Stimulated activated CD4-positive, alpha-beta T cell treated with anti-CD3 and anti-CD28 coated beads, Interleukin-4, amount 100 ng/mL, for 4 hours (primary cell): ENCODE data around the gene BAIAP2.
A peak's percentile ranks its signal among the peaks of the same experiment; 100 is the strongest.

Experiments
- DNase-seq, 2 experiments: peaks; one replicate each; pipeline ENCODE4 v3.0.0-alpha.2; 2020

Gene BAIAP2, protein sequence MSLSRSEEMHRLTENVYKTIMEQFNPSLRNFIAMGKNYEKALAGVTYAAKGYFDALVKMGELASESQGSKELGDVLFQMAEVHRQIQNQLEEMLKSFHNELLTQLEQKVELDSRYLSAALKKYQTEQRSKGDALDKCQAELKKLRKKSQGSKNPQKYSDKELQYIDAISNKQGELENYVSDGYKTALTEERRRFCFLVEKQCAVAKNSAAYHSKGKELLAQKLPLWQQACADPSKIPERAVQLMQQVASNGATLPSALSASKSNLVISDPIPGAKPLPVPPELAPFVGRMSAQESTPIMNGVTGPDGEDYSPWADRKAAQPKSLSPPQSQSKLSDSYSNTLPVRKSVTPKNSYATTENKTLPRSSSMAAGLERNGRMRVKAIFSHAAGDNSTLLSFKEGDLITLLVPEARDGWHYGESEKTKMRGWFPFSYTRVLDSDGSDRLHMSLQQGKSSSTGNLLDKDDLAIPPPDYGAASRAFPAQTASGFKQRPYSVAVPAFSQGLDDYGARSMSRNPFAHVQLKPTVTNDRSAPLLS

GRCh38 chr17:81034779-81035520, at the start of gene BAIAP2:
Gene BAIAP2 (plus strand): TSS chr17:81035151. CDS start chr17:81035255, 104 bp downstream.
- DNase-seq = peak; percentile 96 to 100

DNA sequence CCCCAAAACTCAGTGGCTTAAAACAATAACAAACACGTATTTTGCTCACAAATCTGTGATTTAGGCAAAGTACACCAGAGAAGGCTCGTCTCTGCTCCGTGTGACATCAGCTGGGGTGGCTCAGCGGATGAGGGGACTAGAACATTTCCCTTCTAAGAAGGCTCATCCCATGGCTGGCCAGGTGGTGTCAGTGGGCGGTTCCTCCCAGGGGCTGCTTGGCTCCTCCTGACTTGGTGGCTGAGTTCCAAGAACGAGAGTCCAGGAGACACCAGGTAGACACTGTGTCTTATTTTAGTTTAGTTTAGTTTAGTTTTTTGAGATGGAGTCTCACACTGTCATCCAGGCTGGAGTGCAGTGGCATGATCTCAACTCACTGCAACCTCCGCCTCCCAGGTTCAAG, 48.9 kb upstream of the BAIAP2 start:
- DNase-seq = no peak

DNA sequence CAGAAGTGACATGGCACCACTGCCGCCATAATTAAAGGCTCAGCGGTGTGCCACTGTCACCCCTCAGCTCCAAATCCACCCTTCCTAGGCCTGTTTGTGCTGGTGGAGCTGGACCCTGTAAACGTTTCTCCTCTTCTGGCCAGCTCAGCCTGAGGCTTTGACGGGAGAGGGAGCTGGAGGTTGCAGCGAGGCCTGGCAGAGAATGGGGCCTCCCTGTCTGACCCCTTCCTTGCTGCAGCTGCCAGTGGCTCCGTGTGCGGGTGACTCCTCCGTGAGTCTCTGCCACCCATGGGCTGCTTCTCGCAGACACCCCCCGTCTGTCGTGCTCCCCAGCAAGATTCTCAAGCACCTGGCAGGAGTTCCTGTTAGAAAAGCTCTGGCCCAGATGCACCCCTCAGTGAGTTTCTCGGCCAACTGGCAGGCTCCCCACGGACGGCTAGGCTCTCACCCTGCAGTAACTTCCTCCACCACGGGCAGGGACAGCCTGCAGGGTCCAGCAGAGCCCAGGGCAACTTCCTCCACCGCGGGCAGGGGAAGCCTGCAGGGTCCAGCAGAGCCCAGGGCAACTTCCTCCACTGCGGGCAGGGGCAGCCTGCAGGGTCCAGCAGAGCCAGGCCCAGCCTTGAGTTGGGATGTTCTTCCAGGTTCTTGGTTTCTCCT, 48.0 kb upstream of the BAIAP2 start:
- DNase-seq = no peak

DNA sequence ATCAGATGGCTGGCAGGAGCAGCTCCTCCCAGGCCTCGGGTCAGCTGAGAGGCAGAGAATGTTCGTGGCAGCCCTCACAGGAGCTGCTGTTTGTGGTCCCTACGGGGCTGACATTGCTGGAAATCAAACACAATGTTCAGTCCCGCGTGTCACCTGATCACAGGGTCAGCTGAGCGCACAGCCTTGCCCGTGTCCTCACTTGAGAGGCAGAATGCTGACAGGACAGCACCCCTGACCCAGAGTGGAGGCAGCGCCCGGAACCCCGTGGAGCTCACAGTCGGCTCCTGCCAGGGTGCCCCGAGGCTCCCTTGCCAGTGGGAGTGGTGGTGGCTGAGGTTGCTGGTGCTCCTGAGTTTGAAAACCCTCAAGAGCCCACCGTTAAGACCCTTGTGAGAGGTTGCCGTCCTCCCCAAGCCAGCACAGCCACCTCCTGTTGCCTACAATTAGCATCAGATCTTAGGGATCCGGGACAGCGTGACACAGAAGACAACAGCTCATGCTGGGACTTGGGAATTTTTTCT, 47.0 kb upstream of the BAIAP2 start:
- DNase-seq = no peak

GRCh38 chr17:80989586-80989913, 45.4 kb upstream of the BAIAP2 start:
- DNase-seq = no peak

GRCh38 chr17:80990921-80991644, 43.9 kb upstream of the BAIAP2 start:
- no peak for DNase-seq

DNA sequence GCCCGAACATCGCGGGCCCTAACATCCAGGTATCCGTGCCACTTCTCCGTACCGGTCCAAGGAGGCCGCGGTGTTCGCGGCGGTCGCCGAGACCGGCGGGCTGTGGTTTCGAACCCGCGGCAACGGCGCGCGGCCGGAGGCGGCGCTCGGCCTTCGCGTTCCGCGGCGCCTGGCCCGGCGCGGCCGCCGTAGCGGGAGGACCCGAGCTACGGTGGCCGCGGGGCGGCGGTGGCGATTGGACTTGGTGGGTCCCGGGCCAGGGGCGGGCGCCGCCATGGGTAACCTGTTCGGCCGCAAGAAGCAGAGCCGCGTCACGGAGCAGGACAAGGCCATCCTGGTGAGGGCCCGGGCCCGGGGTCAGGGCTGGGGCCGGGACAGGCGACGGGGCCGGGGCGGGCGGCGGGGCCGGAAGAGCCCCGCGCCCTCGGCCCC, 43.3 kb upstream of the BAIAP2 start, which contains the start of gene CHMP6:
TSS of gene CHMP6 (plus strand) at position 197 of the 432 bp plus-strand sequence. CDS start at position 275, 78 bp downstream.
- peak; percentile 57 to 76 for DNase-seq

GRCh38 chr17:80992077-80992947, 42.6 kb upstream of the BAIAP2 start:
- no peak for DNase-seq

GRCh38 chr17:80992948-80993624, 41.9 kb upstream of the BAIAP2 start:
- DNase-seq = no peak

GRCh38 chr17:80995131-80995530, 39.8 kb upstream of the BAIAP2 start:
- DNase-seq = no peak

GRCh38 chr17:80996422-80997305, 38.3 kb upstream of the BAIAP2 start:
- no peak for DNase-seq

- DNase-seq = no peak
These were observed 37.4 kb upstream of the BAIAP2 start for GRCh38 chr17:80997424-80998117.

DNA sequence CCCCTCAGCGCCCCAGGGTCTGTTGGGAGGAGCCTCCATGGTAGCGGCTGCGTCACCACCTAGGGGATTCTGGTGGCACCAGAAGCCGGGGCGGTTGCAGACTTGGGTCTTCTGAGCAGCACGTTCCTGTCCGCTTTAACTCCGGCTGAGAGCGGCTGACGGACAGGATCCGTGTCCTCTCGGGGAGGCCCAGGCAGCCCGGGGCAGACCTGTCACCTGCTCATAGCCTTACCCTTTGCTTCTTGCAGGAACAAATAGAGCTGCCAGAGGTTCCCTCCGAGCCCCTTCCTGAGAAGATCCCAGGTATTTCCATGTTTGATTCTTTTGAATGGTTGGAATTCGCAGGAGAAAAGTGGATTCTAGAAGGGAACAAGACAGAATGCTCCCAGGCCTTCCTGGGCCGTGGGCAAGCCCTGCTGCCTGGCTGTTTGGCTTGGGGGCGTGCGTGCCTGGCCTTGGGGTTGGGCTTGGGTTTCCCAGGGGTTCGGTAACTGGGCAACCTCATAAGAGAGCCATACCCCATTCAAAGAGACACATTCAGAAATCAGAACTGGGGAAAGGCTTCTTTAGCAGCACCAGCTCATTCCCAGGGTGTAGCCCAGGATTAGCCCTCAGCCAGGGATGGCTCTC, 36.7 kb upstream of the BAIAP2 start:
- no peak for DNase-seq

DNA sequence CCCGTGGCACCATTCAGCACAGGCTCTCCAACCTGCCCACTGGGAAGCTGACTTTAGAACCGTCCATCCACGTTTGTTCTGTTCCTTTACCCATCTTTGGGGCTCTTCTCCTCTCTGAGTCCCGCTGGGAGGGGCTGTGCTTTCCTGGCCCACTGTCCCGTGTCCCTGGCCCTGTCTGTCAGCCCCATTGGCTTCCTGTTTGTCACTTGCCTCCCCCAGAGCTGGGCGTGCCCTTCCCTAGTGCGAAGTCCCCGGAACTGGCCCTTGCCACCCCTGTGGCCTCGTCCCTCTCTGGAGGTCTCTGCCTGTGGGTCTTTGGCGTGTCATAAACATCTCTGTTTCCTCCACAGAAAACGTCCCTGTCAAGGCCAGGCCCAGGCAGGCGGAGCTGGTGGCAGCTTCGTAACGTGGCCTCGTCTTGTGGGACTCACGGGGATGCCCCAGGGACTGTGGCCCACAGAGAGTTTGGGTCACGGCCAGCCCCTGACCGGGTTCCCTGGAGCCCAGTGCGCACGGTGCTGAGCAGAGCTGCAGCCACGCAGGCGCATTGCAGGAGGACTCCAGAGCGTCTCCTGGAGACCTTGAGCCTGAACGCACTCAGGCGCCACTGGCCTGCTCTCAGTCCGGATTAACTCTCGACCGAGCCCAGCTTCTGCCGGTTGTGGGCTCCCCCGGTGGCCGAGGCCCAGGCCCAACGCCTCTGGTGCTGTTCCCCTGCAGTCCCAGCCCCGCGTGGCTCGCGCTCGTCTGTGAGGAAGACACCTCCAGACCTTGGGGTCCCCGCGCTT, 36.0 kb upstream of the BAIAP2 start:
- DNase-seq = no peak

DNA sequence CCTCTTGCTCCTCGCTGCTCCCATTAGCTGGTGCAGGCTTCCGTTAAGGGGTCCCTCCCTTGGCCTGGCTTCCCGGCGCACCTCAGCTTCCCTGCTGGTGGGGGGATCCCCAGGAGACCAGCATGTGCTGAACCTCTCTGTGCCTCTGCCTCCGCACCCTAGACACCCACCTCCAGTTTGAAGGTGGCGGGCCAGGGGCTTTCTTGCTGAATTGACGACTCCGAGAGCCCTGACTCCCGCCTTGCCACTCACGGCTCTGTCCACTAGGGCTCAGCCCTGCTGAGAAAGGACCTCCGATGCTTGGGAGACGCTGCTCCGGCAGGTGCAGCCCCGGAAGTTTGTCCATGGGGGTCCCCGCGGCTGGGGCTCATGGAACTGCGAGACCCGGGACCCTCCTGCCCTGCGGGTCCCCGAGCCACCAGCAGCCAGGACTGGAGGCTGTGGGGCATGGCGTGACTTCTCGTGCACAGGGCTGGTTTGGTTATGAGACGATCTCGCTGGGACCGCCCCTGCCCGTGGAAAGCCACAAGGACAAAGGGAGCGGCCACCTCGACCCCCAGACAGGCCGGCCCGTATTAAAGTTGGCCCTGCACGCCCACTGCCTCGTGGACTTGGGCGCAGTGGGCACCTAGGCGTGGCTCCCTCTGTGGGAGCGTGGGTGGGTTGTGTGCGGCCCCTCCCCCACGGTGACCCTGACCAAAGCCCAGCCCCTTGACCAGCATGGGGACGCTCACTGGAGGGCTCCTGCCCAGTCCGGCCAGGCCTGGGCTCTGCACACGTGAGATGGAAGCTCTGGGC, 35.2 kb upstream of the BAIAP2 start:
- no peak for DNase-seq

GRCh38 chr17:81000334-81000630, 34.7 kb upstream of the BAIAP2 start:
- no peak for DNase-seq
